Neutrophil (primary cell): ENCODE measurements around the gene SPARCL1.
"Not testable (repeated sequence)": the region's sequence is repeated elsewhere in the genome, so short reads cannot be mapped to it uniquely, and the experiment has no call there.

Experiments used
- H3K27ac ChIP-seq: fragments of 200-600 bp; sonication (generic); 2 replicates; pipeline ENCODE4 v1.5.1; 2016; ENCODE audit warnings: mild to moderate bottlenecking, moderate library complexity
- H3K27me3 ChIP-seq: fragments of 200-600 bp; sonication (generic); 2 replicates; pipeline ENCODE4 v1.6.0; 2016; ENCODE audit warnings: mild to moderate bottlenecking
- H3K36me3 ChIP-seq: fragments of 200-600 bp; sonication (generic); 2 replicates; pipeline ENCODE4 v1.5.1; 2017
- H3K4me1 ChIP-seq, 2 experiments: fragments of 200-600 bp in 1 of 2; sonication (generic) in 1 of 2; 1 replicate in 1 of 2; 2 replicates in 1 of 2; pipeline versions ENCODE4 v1.5.1 to v1.6.1; 2013 to 2016; ENCODE audit warnings: low read depth in 1 of 2, low read length in 1 of 2, mild to moderate bottlenecking in 1 of 2, moderate library complexity in 1 of 2; ENCODE audit not compliant: control insufficient read depth in 1 of 2, insufficient read depth in 1 of 2
- H3K4me3 ChIP-seq, 2 experiments: fragments of 200-600 bp in 1 of 2; sonication (generic) in 1 of 2; 1 replicate in 1 of 2; 2 replicates in 1 of 2; pipeline ENCODE4 v1.5.1; 2013 to 2016; ENCODE audit warnings: low read depth in 1 of 2, low read length in 1 of 2, mild to moderate bottlenecking in 1 of 2, moderate library complexity in 1 of 2
- H3K9me3 ChIP-seq: fragments of 200-600 bp; sonication (generic); 2 replicates; pipeline ENCODE4 v1.5.1; 2016
- TF ChIP-seq, protein P1 (sequence below): fragments of 200-600 bp; sonication (generic); IDR thresholded peaks from 2 replicates; pipeline ENCODE4 v1.5.1; 2016; ENCODE audit warnings: antibody characterized with exemption

SPARCL1 gene

DNA sequence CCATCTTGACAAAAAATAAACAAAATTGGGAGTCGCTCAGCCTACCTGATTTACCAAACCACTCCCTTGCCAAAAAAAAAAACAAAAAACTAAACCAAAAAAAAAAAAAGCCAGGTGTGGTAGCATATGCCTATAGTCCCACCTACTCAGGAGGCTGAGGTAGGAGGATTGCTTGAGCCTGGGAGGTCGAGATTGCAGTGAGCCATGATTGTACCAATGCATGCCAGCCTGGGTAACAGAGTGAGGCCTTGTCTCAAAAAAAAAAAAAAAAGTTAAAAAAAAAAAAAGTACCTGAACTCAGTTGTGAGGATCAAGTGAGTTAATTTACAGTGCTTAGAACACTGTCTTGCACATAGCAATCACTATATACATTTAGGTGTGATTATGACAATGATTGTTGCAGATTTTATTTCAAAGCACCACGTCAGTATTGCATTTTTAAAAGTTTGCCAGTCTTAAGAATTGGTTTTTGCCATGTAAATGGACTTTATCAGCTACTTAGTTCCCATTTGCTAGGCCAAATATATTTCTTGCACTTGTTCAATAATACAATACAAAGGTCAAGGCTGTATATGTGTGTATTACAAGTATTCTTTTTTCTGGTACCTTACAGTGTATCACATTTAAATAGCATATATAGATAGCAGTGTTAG is 102.2 kb downstream of the SPARCL1 start:
- H3K4me1 ChIP-seq: peaks cover 7 to 16% of the 10 kb centered on the region in 2 experiments
- no peak overlapping the region for H3K4me3 ChIP-seq

DNA sequence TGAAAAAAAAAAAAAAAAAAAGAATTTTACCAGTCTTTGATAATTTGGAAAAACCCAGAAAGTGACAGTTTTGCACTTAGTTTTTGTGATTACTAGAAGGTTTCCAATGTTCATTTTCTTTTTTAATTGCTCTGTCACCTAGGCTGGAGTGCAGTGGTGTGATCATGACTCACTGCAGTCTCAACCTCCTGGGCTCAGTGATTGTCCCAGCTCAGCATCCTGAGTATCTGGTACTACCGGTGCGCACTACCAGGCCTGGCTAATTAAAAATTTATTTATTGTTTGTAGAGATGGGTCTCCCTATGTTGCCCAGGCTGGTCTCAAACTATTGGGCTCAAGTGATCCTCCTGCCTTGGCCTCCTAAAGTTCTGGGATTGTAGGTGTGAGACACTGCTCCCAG is 103.5 kb downstream of the SPARCL1 start:
- Histone ChIP-seq H3K4me1 (peaks cover 10 to 18% of the 10 kb centered on the region in 2 experiments), H3K9me3 (no peaks in the 10 kb centered on the region), H3K27me3 (no peaks in the 10 kb centered on the region), H3K27ac (no peak overlapping the region), H3K4me3 (no peak overlapping the region), H3K36me3 (no peaks in the 10 kb centered on the region)
- TF ChIP-seq, protein P1, sequence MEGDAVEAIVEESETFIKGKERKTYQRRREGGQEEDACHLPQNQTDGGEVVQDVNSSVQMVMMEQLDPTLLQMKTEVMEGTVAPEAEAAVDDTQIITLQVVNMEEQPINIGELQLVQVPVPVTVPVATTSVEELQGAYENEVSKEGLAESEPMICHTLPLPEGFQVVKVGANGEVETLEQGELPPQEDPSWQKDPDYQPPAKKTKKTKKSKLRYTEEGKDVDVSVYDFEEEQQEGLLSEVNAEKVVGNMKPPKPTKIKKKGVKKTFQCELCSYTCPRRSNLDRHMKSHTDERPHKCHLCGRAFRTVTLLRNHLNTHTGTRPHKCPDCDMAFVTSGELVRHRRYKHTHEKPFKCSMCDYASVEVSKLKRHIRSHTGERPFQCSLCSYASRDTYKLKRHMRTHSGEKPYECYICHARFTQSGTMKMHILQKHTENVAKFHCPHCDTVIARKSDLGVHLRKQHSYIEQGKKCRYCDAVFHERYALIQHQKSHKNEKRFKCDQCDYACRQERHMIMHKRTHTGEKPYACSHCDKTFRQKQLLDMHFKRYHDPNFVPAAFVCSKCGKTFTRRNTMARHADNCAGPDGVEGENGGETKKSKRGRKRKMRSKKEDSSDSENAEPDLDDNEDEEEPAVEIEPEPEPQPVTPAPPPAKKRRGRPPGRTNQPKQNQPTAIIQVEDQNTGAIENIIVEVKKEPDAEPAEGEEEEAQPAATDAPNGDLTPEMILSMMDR: no peak

More for the DNA sequence above, 102.2 kb downstream of the SPARCL1 start:
- no peak overlapping the region for H3K27ac ChIP-seq
- TF ChIP-seq, protein P1: no peak
- H3K9me3 ChIP-seq: no peaks in the 10 kb centered on the region
- no peaks in the 10 kb centered on the region for H3K27me3 ChIP-seq
- H3K36me3 ChIP-seq: no peaks in the 10 kb centered on the region

DNA sequence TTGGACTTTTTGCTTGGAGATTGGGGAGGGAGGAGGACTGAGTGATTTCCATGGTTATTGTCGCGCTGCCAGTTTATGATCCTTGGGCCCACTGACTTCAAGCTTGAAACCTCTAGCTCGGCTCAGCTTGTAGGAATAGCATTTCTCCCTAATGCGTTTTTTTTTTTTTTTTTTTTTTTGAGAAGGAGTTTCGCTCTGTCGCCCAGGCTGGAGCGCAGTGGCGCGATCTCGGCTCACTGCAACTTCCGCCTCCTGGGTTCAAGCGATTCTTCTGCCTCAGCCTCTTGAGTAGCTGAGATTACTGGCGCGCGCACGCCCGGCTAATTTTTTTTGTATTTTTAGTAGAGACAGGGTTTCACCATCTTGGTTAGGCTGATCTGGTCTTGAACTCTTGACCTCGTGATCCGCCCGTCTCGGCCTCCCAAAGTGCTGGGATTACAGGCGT is 105.1 kb downstream of the SPARCL1 start:
- H3K4me3 ChIP-seq, H3K36me3 ChIP-seq, H3K27me3 ChIP-seq, H3K9me3 ChIP-seq, H3K27ac ChIP-seq: not testable (repeated sequence)
- H3K4me1 ChIP-seq: peaks cover 10 to 18% of the 10 kb centered on the region in 2 experiments
